CD1c-positive myeloid dendritic cell (primary cell): ENCODE results near the gene XPO1.

Source experiments
- DNase-seq: peaks from one replicate; pipeline ENCODE4 v3.0.0-alpha.2; 2016; ENCODE audit errors: extremely low spot score

XPO1 gene

GRCh38 chr2:61434314-61434713 lies 103.8 kb downstream of the XPO1 start:
- DNase-seq = peak; percentile 53

- no peak for DNase-seq
Measured at GRCh38 chr2:61433606-61434005, 104.5 kb downstream of the XPO1 start.

GRCh38 chr2:61432990-61433389 lies 105.2 kb downstream of the XPO1 start:
- no peak for DNase-seq

GRCh38 chr2:61431345-61431744 lies 106.8 kb downstream of the XPO1 start:
- DNase-seq = no peak
